Left forelimb (tissue), 1 donor: Measurements from ENCODE around the gene NRXN3.

Source experiments
- DNase-seq: peaks from one replicate; pipeline ENCODE4 v3.0.0-alpha.2; 2018; ENCODE audit warnings: low spot score

Gene NRXN3

GRCh38 chr14:78170203-78170602 lies at the start of gene NRXN3:
Gene NRXN3, plus strand, starts transcription at chr14:78170373. Its CDS starts 72,721 bp downstream, at chr14:78243094.
- no peak for DNase-seq

- DNase-seq = no peak
Measured at GRCh38 chr14:78122436-78122835, 47.7 kb upstream of the NRXN3 start.

GRCh38 chr14:78123650-78124253 lies 46.4 kb upstream of the NRXN3 start:
- DNase-seq = no peak

GRCh38 chr14:78127961-78128360 lies 42.2 kb upstream of the NRXN3 start:
- no peak for DNase-seq

- no peak for DNase-seq
Measured at GRCh38 chr14:78129375-78129774, 40.8 kb upstream of the NRXN3 start.

GRCh38 chr14:78130356-78130755 lies 39.8 kb upstream of the NRXN3 start:
- no peak for DNase-seq

- DNase-seq = no peak
Measured at GRCh38 chr14:78131201-78131600, 39.0 kb upstream of the NRXN3 start.

- no peak for DNase-seq
Measured at GRCh38 chr14:78131616-78132015, 38.6 kb upstream of the NRXN3 start.

GRCh38 chr14:78135450-78135891 lies 34.7 kb upstream of the NRXN3 start:
- no peak for DNase-seq

GRCh38 chr14:78136695-78137094 lies 33.5 kb upstream of the NRXN3 start:
- no peak for DNase-seq

- DNase-seq = no peak
Measured at GRCh38 chr14:78141590-78141989, 28.6 kb upstream of the NRXN3 start.

- DNase-seq = no peak
Measured at GRCh38 chr14:78142998-78143397, 27.2 kb upstream of the NRXN3 start.

GRCh38 chr14:78143489-78144145 lies 26.6 kb upstream of the NRXN3 start:
- DNase-seq = no peak

GRCh38 chr14:78152201-78153063 lies 17.7 kb upstream of the NRXN3 start:
- no peak for DNase-seq

- no peak for DNase-seq
Measured at GRCh38 chr14:78153064-78153341, 17.2 kb upstream of the NRXN3 start.

GRCh38 chr14:78154827-78155226 lies 15.3 kb upstream of the NRXN3 start:
- DNase-seq = no peak

- DNase-seq = no peak
Measured at GRCh38 chr14:78156196-78156595, 14.0 kb upstream of the NRXN3 start.

GRCh38 chr14:78157494-78158437 lies 12.4 kb upstream of the NRXN3 start:
- no peak for DNase-seq

- no peak for DNase-seq
Measured at GRCh38 chr14:78162202-78162601, 8.0 kb upstream of the NRXN3 start.

- no peak for DNase-seq
Measured at GRCh38 chr14:78164226-78164853, 5.8 kb upstream of the NRXN3 start.

- no peak for DNase-seq
Measured at GRCh38 chr14:78172428-78172827, 2.3 kb downstream of the NRXN3 start.
